Right ventricle myocardium inferior (tissue), 1 donor: ENCODE measurements around the gene HLCS. TPM values are rescaled to one million over a fixed set of nuclear protein-coding genes. Genes with fewer than 3 reads are reported as not detected.

Experiments
- total RNA-seq: library from RNA; stranded (reverse); fragmentation: NEBNext Ultra II Directional; extraction: Animal tissue kit (Norgen Biotek cat#: 25700); gene quantifications from one replicate; pipeline ENCODE4 v1.2.1, GENCODE V29; 2021
- donor health status: DM: no; HTN: yes; CAD: no; lungs with severe emphysema.

HLCS gene
- total RNA-seq, 1 donor from 2014 or later, result 6.8 TPM

Other genes with a start within 250 kb of the HLCS start
- gene RIPPLY3, start 40.0 kb upstream of the HLCS start, total RNA-seq, result not detected
- gene PIGP, start 106.4 kb upstream of the HLCS start, total RNA-seq, result 40.1 TPM
- gene TTC3, start 106.6 kb upstream of the HLCS start, total RNA-seq, result 35.8 TPM